GM23338 (cell line): ENCODE data around the gene CAPNS1. TPM values are rescaled to one million over a fixed set of nuclear protein-coding genes. Genes with fewer than 3 reads are reported as not detected.
A peak's percentile ranks its signal among the peaks of the same experiment; 100 is the strongest.

ENCODE experiments used
- ATAC-seq: fragments of 200-7000 bp; cut with Tn5 transposase; 3 replicates; pipeline ENCODE4 v1.9.1; 2020
- DNase-seq: peaks from one replicate; pipeline ENCODE4 v3.0.0-alpha.2; 2015; ENCODE audit warnings: low spot score
- H2AFZ ChIP-seq: fragments of 200-600 bp; sonication (generic); 2 replicates; pipeline ENCODE4 v1.8.0; 2016; ENCODE audit warnings: antibody characterized with exemption, mild to moderate bottlenecking, moderate library complexity
- H3F3A ChIP-seq: fragments of 200-600 bp; sonication (generic); replicated peaks from 2 replicates; pipeline ENCODE4 v1.8.0; 2017; ENCODE audit warnings: antibody characterized with exemption, mixed run types, low read depth
- H3K27ac ChIP-seq: fragments of 200-600 bp; sonication (generic); 2 replicates; pipeline ENCODE4 v1.6.1; 2016; ENCODE audit warnings: low read depth
- H3K27me3 ChIP-seq: fragments of 200-600 bp; sonication (generic); 2 replicates; pipeline ENCODE4 v1.8.0; 2016; ENCODE audit warnings: mild to moderate bottlenecking, mixed run types, moderate library complexity; ENCODE audit not compliant: insufficient read depth
- H3K36me3 ChIP-seq: fragments of 200-600 bp; sonication (generic); 2 replicates; pipeline ENCODE4 v1.8.0; 2016; ENCODE audit warnings: mild to moderate bottlenecking; ENCODE audit not compliant: insufficient read depth
- H3K4me1 ChIP-seq: fragments of 200-600 bp; sonication (generic); 2 replicates; pipeline ENCODE4 v1.8.0; 2016; ENCODE audit warnings: mild to moderate bottlenecking, moderate library complexity; ENCODE audit not compliant: insufficient read depth
- H3K4me2 ChIP-seq: fragments of 200-600 bp; sonication (generic); 2 replicates; pipeline ENCODE4 v1.7.1; 2017; ENCODE audit warnings: mixed run types
- H3K4me3 ChIP-seq: fragments of 200-600 bp; sonication (generic); 2 replicates; pipeline ENCODE4 v1.6.1; 2016; ENCODE audit warnings: mixed run types
- H3K79me2 ChIP-seq: fragments of 200-600 bp; sonication (generic); replicated peaks from 2 replicates; pipeline ENCODE4 v1.8.0; 2017; ENCODE audit warnings: mild to moderate bottlenecking; ENCODE audit not compliant: insufficient read depth
- H3K9me2 ChIP-seq: fragments of 200-600 bp; sonication (generic); 2 replicates; pipeline ENCODE4 v1.8.0; 2017; ENCODE audit not compliant: insufficient read depth
- H4K20me1 ChIP-seq: fragments of 200-600 bp; sonication (generic); replicated peaks from 2 replicates; pipeline ENCODE4 v1.8.0; 2017; ENCODE audit warnings: mild to moderate bottlenecking; ENCODE audit not compliant: insufficient read depth
- H3K27ac Mint-ChIP-seq: 2 replicates; pipeline ENCODE4 v1.8.0; 2020; ENCODE audit warnings: inconsistent platforms, mild to moderate bottlenecking, moderate library complexity, mixed read lengths
- H3K27me3 Mint-ChIP-seq: 3 replicates; pipeline ENCODE4 v1.8.0; 2022; ENCODE audit warnings: low read depth, mild to moderate bottlenecking, moderate library complexity, mixed read lengths, inconsistent platforms; ENCODE audit not compliant: insufficient read depth, poor library complexity
- H3K36me3 Mint-ChIP-seq: 3 replicates; pipeline ENCODE4 v1.8.0; 2021; ENCODE audit warnings: low read depth, mild to moderate bottlenecking, inconsistent platforms, moderate library complexity, mixed read lengths
- H3K4me1 Mint-ChIP-seq: 3 replicates; pipeline ENCODE4 v1.8.0; 2020; ENCODE audit warnings: mild to moderate bottlenecking, inconsistent platforms, mixed read lengths
- H3K4me3 Mint-ChIP-seq: 3 replicates; pipeline ENCODE4 v1.8.0; 2021; ENCODE audit warnings: moderate library complexity, mild to moderate bottlenecking, inconsistent platforms, mixed read lengths
- H3K9me3 Mint-ChIP-seq: 3 replicates; pipeline ENCODE4 v1.8.0; 2020; ENCODE audit warnings: moderate library complexity, mild to moderate bottlenecking, inconsistent platforms, mixed read lengths
- CREB1 ChIP-seq: fragments of 250-450 bp; sonication (Bioruptor Pico); IDR thresholded peaks from 2 replicates; pipeline ENCODE4 v1.5.0; 2020; ENCODE audit warnings: low read depth, mild to moderate bottlenecking, moderate library complexity
- EZH2 ChIP-seq: fragments of 200-600 bp; sonication (generic); IDR thresholded peaks from one replicate; pipeline ENCODE4 v1.8.0; 2017; ENCODE audit warnings: antibody characterized with exemption, mild to moderate bottlenecking, low read depth; ENCODE audit not compliant: unreplicated experiment
- EZH2phosphoT487 ChIP-seq: fragments of 200-600 bp; sonication (generic); IDR thresholded peaks from one replicate; pipeline ENCODE4 v1.8.1; 2018; ENCODE audit warnings: antibody characterized with exemption; ENCODE audit not compliant: unreplicated experiment
- JUNB ChIP-seq: IDR thresholded peaks from one replicate; pipeline ENCODE4 v1.6.1; 2016; ENCODE audit warnings: antibody characterized with exemption; ENCODE audit not compliant: unreplicated experiment
- NANOG ChIP-seq: IDR thresholded peaks from 2 replicates; pipeline ENCODE4 v1.6.1; 2016; ENCODE audit warnings: antibody characterized with exemption, borderline replicate concordance
- POLR2AphosphoS5 ChIP-seq: IDR thresholded peaks from 2 replicates; pipeline ENCODE4 v1.6.1; 2016; ENCODE audit warnings: antibody characterized with exemption, low read depth
- STAT1 ChIP-seq: IDR thresholded peaks from one replicate; pipeline ENCODE4 v1.6.1; 2016; ENCODE audit warnings: antibody characterized with exemption; ENCODE audit not compliant: unreplicated experiment
- ZNF114 ChIP-seq: fragments of 250-450 bp; sonication (Bioruptor Pico); IDR thresholded peaks from 2 replicates; pipeline ENCODE4 v1.5.0; 2020; ENCODE audit warnings: mild to moderate bottlenecking, moderate library complexity
- polyA plus RNA-seq: library from polyadenylated mRNA; unstranded; fragments of >200 nt; fragmentation: Nextera tagmentation; extraction: Ambion mirVana; gene quantifications from 2 replicates; pipeline ENCODE4 v1.2.1, GENCODE V29; 2016
- total RNA-seq: library from RNA; depleted of rRNA; stranded (reverse); fragments of >200 nt; shearing (Covaris generic); gene quantifications from 2 replicates; pipeline ENCODE4 v1.2.3, GENCODE V29; 2014
- TF ChIP-seq, protein P1 (sequence below): IDR thresholded peaks from one replicate; pipeline ENCODE4 v1.6.1; 2018; ENCODE audit warnings: antibody characterized with exemption; ENCODE audit not compliant: unreplicated experiment
- TF ChIP-seq, protein P2 (sequence below): IDR thresholded peaks from 2 replicates; pipeline ENCODE4 v1.6.1; 2016; ENCODE audit warnings: antibody characterized with exemption

The CAPNS1 gene
- total and polyA plus RNA-seq, 2 experiments from 2014 or later = 123 to 227 TPM

DNA sequence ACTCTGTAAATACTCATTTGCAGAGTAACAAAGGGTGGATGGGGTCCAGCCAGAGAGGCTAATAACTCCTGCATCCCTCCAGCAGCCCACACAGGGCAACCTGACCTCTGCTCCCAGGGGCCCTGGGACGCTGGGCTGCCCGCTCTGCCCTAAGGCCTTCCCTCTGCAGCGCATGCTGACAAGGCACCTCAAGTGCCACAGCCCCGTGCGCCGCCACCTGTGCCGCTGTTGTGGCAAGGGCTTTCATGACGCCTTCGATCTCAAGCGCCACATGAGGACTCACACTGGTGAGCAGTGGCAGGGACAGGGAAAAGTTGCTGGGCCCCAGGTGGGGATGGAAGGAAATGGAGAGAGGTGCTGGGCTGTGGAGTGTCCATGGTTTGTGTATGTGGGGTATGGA is 27.2 kb upstream of the CAPNS1 start (continued):
- TF ChIP-seq, protein P1, sequence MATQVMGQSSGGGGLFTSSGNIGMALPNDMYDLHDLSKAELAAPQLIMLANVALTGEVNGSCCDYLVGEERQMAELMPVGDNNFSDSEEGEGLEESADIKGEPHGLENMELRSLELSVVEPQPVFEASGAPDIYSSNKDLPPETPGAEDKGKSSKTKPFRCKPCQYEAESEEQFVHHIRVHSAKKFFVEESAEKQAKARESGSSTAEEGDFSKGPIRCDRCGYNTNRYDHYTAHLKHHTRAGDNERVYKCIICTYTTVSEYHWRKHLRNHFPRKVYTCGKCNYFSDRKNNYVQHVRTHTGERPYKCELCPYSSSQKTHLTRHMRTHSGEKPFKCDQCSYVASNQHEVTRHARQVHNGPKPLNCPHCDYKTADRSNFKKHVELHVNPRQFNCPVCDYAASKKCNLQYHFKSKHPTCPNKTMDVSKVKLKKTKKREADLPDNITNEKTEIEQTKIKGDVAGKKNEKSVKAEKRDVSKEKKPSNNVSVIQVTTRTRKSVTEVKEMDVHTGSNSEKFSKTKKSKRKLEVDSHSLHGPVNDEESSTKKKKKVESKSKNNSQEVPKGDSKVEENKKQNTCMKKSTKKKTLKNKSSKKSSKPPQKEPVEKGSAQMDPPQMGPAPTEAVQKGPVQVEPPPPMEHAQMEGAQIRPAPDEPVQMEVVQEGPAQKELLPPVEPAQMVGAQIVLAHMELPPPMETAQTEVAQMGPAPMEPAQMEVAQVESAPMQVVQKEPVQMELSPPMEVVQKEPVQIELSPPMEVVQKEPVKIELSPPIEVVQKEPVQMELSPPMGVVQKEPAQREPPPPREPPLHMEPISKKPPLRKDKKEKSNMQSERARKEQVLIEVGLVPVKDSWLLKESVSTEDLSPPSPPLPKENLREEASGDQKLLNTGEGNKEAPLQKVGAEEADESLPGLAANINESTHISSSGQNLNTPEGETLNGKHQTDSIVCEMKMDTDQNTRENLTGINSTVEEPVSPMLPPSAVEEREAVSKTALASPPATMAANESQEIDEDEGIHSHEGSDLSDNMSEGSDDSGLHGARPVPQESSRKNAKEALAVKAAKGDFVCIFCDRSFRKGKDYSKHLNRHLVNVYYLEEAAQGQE = no peak
- TF ChIP-seq JUNB (no peak), ZNF114 (CRISPR knock-in tag) (no peak), STAT1 (no peak), POLR2AphosphoS5 (no peak), CREB1 (CRISPR knock-in tag) (no peak)

DNA sequence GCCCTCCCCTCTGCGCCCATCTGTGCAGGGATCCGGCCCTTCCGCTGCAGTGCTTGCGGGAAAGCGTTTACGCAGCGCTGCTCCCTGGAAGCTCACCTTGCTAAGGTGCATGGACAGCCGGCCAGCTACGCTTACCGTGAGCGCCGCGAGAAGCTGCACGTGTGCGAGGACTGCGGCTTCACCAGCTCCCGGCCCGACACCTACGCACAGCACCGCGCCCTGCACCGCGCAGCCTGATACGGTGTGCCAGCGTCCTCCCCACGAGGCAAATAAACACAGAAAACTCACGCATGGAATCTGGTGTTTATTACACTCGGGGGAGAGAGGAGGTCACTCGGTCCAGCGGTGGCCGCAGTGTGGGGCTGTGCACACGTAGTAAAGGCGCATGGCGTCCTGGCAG is 26.4 kb upstream of the CAPNS1 start:
- Histone ChIP-seq H4K20me1 (peaks cover 10% of the 10 kb centered on the region; the same call in 1 of the 2 replicates), H3F3A (peaks cover 26% of the 10 kb centered on the region), H3K4me1 (peaks cover 20% of the 10 kb centered on the region), H3K9me2 (no peaks in the 10 kb centered on the region), H3K4me2 (peak overlapping the region; percentile 99), H3K27me3 (no peaks in the 10 kb centered on the region), H3K79me2 (peaks cover 22% of the 10 kb centered on the region), H3K36me3 (no peaks in the 10 kb centered on the region; the same call in 1 of the 2 replicates), H3K27ac (no peak overlapping the region), H2AFZ (no peak overlapping the region), H3K4me3 (peak overlapping the region; percentile 98)
- peak overlapping the region; percentile 99 for H3K4me3 Mint-ChIP-seq
- peaks cover 43% of the 10 kb centered on the region for H3K36me3 Mint-ChIP-seq
- H3K27ac Mint-ChIP-seq = peak overlapping the region; percentile 98; the same call in 1 of the 2 replicates
- peaks cover 22% of the 10 kb centered on the region for H3K27me3 Mint-ChIP-seq
- peaks cover 31% of the 10 kb centered on the region for H3K4me1 Mint-ChIP-seq
- ATAC-seq = no peak
- no peaks in the 10 kb centered on the region; the same call in 2 of the 3 replicates for H3K9me3 Mint-ChIP-seq
- DNase-seq = no peak
- TF ChIP-seq POLR2AphosphoS5 (no peak), ZNF114 (CRISPR knock-in tag) (no peak), EZH2phosphoT487 (no peak), NANOG (no peak), CREB1 (CRISPR knock-in tag) (no peak), EZH2 (no peak)
- TF ChIP-seq, protein P2, sequence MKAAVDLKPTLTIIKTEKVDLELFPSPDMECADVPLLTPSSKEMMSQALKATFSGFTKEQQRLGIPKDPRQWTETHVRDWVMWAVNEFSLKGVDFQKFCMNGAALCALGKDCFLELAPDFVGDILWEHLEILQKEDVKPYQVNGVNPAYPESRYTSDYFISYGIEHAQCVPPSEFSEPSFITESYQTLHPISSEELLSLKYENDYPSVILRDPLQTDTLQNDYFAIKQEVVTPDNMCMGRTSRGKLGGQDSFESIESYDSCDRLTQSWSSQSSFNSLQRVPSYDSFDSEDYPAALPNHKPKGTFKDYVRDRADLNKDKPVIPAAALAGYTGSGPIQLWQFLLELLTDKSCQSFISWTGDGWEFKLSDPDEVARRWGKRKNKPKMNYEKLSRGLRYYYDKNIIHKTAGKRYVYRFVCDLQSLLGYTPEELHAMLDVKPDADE = no peak
- TF ChIP-seq, protein P1 = no peak
